ENCODE measurements around the gene FAM13A. TPM values are rescaled to one million over a fixed set of nuclear protein-coding genes. Genes with fewer than 3 reads are reported as not detected.

Gene FAM13A
- total and polyA plus RNA-seq, 2 donors (not counting 1 experiment from before 2014, with no cell fraction given) = 0.51 to 2.1 TPM

- no peak overlapping the region for H3K27ac ChIP-seq (ENCODE audit: low read length in 2 of 2)
- no peak overlapping the region for H3K4me2 ChIP-seq (replicated peaks; ENCODE audit: low read depth, low read length, poor library complexity, severe bottlenecking)
- peaks cover 0 to 8% of the 10 kb centered on the region in 2 donors for H3K4me1 ChIP-seq (ENCODE audit: control insufficient read depth in 2 of 2, insufficient read depth in 2 of 2, low read length in 2 of 2)
- intact Hi-C loops (cut with micrococcal nuclease) = no loop called here
- no peaks in the 10 kb centered on the region for H3K27me3 ChIP-seq (replicated peaks in 1 of 4; ENCODE audit: control extremely low read depth in 1 of 4, control insufficient read depth in 3 of 4, insufficient read depth in 4 of 4, low read length in 3 of 4)
- H3K9me3 ChIP-seq (ENCODE audit: control extremely low read depth in 1 of 3, control insufficient read depth in 2 of 3, insufficient read depth in 1 of 3, low read length in 2 of 3) = no peaks in the 10 kb centered on the region
- no peaks in the 10 kb centered on the region for H3K36me3 ChIP-seq (replicated peaks in 1 of 2; ENCODE audit: control extremely low read depth in 1 of 2, control insufficient read depth in 1 of 2, extremely low read depth in 1 of 2, insufficient read depth in 2 of 2, low read length in 1 of 2)
- no peaks in the 10 kb centered on the region for H4K20me1 ChIP-seq (ENCODE audit: control insufficient read depth, insufficient read depth, low read length, poor library complexity, severe bottlenecking)
- DNase-seq = no peak
- Mint-ChIP-seq H3K4me3 (no peak overlapping the region), H3K27me3 (no peaks in the 10 kb centered on the region), H3K4me1 (peaks cover 13% of the 10 kb centered on the region), H3K27ac (no peak overlapping the region), H3K9me3 (ENCODE audit: insufficient read depth) (peaks cover 9% of the 10 kb centered on the region)
- POLR2A ChIA-PET = no interaction called here
- H2AFZ ChIP-seq (ENCODE audit: insufficient read depth, low read depth, low read length, poor library complexity, severe bottlenecking) = no peak overlapping the region
- CTCF ChIA-PET = interaction anchor here (0.6 to 1.6 kb wide), 2 partner anchors 27 to 32 kb away, joined by 4 to 5 read pairs; no protein-coding TSS in a partner anchor
- no peak overlapping the region for H3K9ac ChIP-seq (ENCODE audit: low read length)
- H3K4me3 ChIP-seq (ENCODE audit: control extremely low read depth in 1 of 5, extremely low read depth in 1 of 5, insufficient read depth in 1 of 5, low read depth in 2 of 5, low read length in 4 of 5) = no peak overlapping the region
- TF ChIP-seq, protein P1, sequence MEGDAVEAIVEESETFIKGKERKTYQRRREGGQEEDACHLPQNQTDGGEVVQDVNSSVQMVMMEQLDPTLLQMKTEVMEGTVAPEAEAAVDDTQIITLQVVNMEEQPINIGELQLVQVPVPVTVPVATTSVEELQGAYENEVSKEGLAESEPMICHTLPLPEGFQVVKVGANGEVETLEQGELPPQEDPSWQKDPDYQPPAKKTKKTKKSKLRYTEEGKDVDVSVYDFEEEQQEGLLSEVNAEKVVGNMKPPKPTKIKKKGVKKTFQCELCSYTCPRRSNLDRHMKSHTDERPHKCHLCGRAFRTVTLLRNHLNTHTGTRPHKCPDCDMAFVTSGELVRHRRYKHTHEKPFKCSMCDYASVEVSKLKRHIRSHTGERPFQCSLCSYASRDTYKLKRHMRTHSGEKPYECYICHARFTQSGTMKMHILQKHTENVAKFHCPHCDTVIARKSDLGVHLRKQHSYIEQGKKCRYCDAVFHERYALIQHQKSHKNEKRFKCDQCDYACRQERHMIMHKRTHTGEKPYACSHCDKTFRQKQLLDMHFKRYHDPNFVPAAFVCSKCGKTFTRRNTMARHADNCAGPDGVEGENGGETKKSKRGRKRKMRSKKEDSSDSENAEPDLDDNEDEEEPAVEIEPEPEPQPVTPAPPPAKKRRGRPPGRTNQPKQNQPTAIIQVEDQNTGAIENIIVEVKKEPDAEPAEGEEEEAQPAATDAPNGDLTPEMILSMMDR (IDR thresholded peaks at IDR 0.05) = no peak
- TF ChIP-seq EZH2 (IDR thresholded peaks at IDR 0.05; ENCODE audit: borderline replicate concordance, insufficient read depth, low read depth, low read length, poor library complexity, severe bottlenecking) = no peak
- no peak for ATAC-seq (ENCODE audit: low read depth)
- no peaks in the 10 kb centered on the region for H3K79me2 ChIP-seq (ENCODE audit: control insufficient read depth, insufficient read depth, low read length)
- no CpG with 5 or more reads among the region's 1 CpG for WGBS (ENCODE audit: insufficient coverage)
Measured at GRCh38 chr4:89055157-89056080, 1.6 kb downstream of the FAM13A start.

- ATAC-seq (ENCODE audit: low read depth) (no peak), DNase-seq (no peak)
- Histone ChIP-seq H3K4me3 (ENCODE audit: control extremely low read depth in 1 of 5, extremely low read depth in 1 of 5, insufficient read depth in 1 of 5, low read depth in 2 of 5, low read length in 4 of 5) (no peak overlapping the region), H3K9me3 (ENCODE audit: control extremely low read depth in 1 of 3, control insufficient read depth in 2 of 3, insufficient read depth in 1 of 3, low read length in 2 of 3) (no peaks in the 10 kb centered on the region), H3K4me1 (ENCODE audit: control insufficient read depth in 2 of 2, insufficient read depth in 2 of 2, low read length in 2 of 2) (peaks cover 0 to 8% of the 10 kb centered on the region in 2 donors), H3K79me2 (ENCODE audit: control insufficient read depth, insufficient read depth, low read length) (no peaks in the 10 kb centered on the region), H3K27ac (ENCODE audit: low read length in 2 of 2) (no peak overlapping the region), H2AFZ (ENCODE audit: insufficient read depth, low read depth, low read length, poor library complexity, severe bottlenecking) (no peak overlapping the region), H3K36me3 (replicated peaks in 1 of 2; ENCODE audit: control extremely low read depth in 1 of 2, control insufficient read depth in 1 of 2, extremely low read depth in 1 of 2, insufficient read depth in 2 of 2, low read length in 1 of 2) (no peaks in the 10 kb centered on the region), H3K4me2 (replicated peaks; ENCODE audit: low read depth, low read length, poor library complexity, severe bottlenecking) (no peak overlapping the region), H3K9ac (ENCODE audit: low read length) (no peak overlapping the region), H3K27me3 (replicated peaks in 1 of 4; ENCODE audit: control extremely low read depth in 1 of 4, control insufficient read depth in 3 of 4, insufficient read depth in 4 of 4, low read length in 3 of 4) (no peaks in the 10 kb centered on the region), H4K20me1 (ENCODE audit: control insufficient read depth, insufficient read depth, low read length, poor library complexity, severe bottlenecking) (no peaks in the 10 kb centered on the region)
- H3K27ac Mint-ChIP-seq = no peak overlapping the region
- no peak for TF ChIP-seq EZH2 (IDR thresholded peaks at IDR 0.05; ENCODE audit: borderline replicate concordance, insufficient read depth, low read depth, low read length, poor library complexity, severe bottlenecking)
- TF ChIP-seq, protein P1 (IDR thresholded peaks at IDR 0.05) = no peak
- no peaks in the 10 kb centered on the region for H3K27me3 Mint-ChIP-seq
- peaks cover 9% of the 10 kb centered on the region for H3K9me3 Mint-ChIP-seq (ENCODE audit: insufficient read depth)
- WGBS (ENCODE audit: insufficient coverage) = 33% methylated on average over 1 of the region's 1 CpG
- intact Hi-C loops (cut with micrococcal nuclease) = no loop called here
- POLR2A ChIA-PET = no interaction called here
- peaks cover 13% of the 10 kb centered on the region for H3K4me1 Mint-ChIP-seq
- H3K4me3 Mint-ChIP-seq = no peak overlapping the region
- CTCF ChIA-PET = no interaction called here
Measured at GRCh38 chr4:89054627-89055026, 2.4 kb downstream of the FAM13A start.
